Body of pancreas (tissue), 4 donors: ENCODE measurements around the gene GUCA1A. TPM values are rescaled to one million over a fixed set of nuclear protein-coding genes. Genes with fewer than 3 reads are reported as not detected.
"Not testable (repeated sequence)": the region's sequence is repeated elsewhere in the genome, so short reads cannot be mapped to it uniquely, and the experiment has no call there.

Experiments
- ATAC-seq: fragments of 150-250 bp; one replicate; pipeline ENCODE4 v1.9.1; 2016
- DNase-seq, 4 donors: peaks; one replicate each; pipeline ENCODE4 v3.0.0-alpha.2; 2019
- H3K27ac ChIP-seq, 4 donors: fragments of 200-600 bp; sonication (generic); 1 replicate in 3 of 4; 2 replicates in 1 of 4; pipeline versions ENCODE4 v1.5.1 to v1.6.1; 2016 to 2019; ENCODE audit warnings: mild to moderate bottlenecking in 1 of 4, mixed read lengths in 1 of 4, moderate library complexity in 1 of 4
- H3K27me3 ChIP-seq, 2 donors: fragments of 200-600 bp; sonication (generic); one replicate each; pipeline ENCODE4 v1.6.0; 2016; ENCODE audit warnings: mild to moderate bottlenecking in 1 of 2
- H3K36me3 ChIP-seq, 2 donors: fragments of 200-600 bp; sonication (generic); replicated peaks in 1 of 2; 2 replicates each; pipeline ENCODE4 v1.5.1; 2016; ENCODE audit warnings: low read depth in 2 of 2; ENCODE audit not compliant: insufficient read depth in 1 of 2
- H3K4me1 ChIP-seq: fragments of 200-600 bp; sonication (generic); one replicate; pipeline ENCODE4 v1.6.0; 2016
- H3K4me3 ChIP-seq, 2 donors: fragments of 200-600 bp; sonication (generic); 1 replicate in 1 of 2; 2 replicates in 1 of 2; pipeline ENCODE4 v1.5.1; 2016 to 2019
- H3K9me3 ChIP-seq, 3 donors: fragments of 200-600 bp; sonication (generic); 1 replicate in 2 of 3; 2 replicates in 1 of 3; pipeline ENCODE4 v1.5.1; 2016
- POLR2A ChIP-seq, 3 donors: fragments of 450-650 bp; IDR thresholded peaks; one replicate each; pipeline ENCODE4 v1.6.1; 2016; ENCODE audit warnings: antibody characterized with exemption in 3 of 3, mild to moderate bottlenecking in 2 of 3
- WGBS, 2 donors: methylation state at CpG; one replicate each; pipeline ENCODE4 v1.1.5; 2017; 5-methylcytosine and 5-hydroxymethylcytosine counted together
- intact Hi-C: fragments of 100-400 bp; cut with DNase I; formaldehyde crosslinking; loops from one replicate; pipeline ENCODE4 v1.15.1; 2023
- total RNA-seq, 2 donors: library from RNA; depleted of rRNA; stranded (reverse); fragments of >200 nt; gene quantifications; one replicate each; pipeline ENCODE4 v1.1.0, GENCODE V29; 2016
- TF ChIP-seq, protein P1 (sequence below), 7 experiments: fragments of 450-650 bp in 4 of 7; fragments of 200-600 bp in 3 of 7; sonication (generic) in 3 of 7; IDR thresholded peaks; one replicate each; pipeline ENCODE4 v1.5.1; 2016 to 2019; ENCODE audit warnings: antibody characterized with exemption in 7 of 7

The GUCA1A gene
- total RNA-seq, 2 donors from 2014 or later, result not detected

DNA sequence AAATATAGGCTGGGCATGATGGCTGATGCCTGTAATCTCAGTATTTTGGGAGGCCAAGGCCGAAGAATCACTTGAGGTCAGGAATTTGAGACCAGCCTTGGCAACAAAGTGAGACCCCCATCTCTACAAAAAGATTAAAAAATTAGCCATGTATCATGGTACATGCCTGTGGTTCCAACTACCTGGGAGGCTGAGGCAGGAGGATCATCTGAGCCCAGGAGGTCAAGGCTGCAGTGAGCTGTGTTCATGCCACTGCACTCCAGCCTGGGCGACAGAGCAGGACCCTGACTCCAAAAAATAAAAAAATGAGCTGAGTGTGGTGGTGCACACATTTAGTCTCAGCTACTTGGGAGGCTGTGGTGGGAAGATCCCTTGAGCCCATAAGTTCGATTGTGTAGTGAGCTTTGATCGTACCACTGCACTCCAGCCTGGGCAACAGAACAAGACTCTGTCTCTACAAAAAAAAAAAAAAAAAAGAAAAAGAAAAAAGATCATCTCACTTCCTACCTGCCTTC is 31.7 kb downstream of the GUCA1A start:
- peak overlapping the region in 2 of 4 donors; percentile 29 to 52 for H3K27ac ChIP-seq
- TF ChIP-seq, protein P1, sequence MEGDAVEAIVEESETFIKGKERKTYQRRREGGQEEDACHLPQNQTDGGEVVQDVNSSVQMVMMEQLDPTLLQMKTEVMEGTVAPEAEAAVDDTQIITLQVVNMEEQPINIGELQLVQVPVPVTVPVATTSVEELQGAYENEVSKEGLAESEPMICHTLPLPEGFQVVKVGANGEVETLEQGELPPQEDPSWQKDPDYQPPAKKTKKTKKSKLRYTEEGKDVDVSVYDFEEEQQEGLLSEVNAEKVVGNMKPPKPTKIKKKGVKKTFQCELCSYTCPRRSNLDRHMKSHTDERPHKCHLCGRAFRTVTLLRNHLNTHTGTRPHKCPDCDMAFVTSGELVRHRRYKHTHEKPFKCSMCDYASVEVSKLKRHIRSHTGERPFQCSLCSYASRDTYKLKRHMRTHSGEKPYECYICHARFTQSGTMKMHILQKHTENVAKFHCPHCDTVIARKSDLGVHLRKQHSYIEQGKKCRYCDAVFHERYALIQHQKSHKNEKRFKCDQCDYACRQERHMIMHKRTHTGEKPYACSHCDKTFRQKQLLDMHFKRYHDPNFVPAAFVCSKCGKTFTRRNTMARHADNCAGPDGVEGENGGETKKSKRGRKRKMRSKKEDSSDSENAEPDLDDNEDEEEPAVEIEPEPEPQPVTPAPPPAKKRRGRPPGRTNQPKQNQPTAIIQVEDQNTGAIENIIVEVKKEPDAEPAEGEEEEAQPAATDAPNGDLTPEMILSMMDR (IDR thresholded peaks at IDR 0.05), result no peak
- H3K9me3 ChIP-seq, result no peaks in the 10 kb centered on the region
- WGBS, 2 donors, result 62 to 72% methylated on average over 4 of the region's 4 CpGs
- intact Hi-C loops, result no loop called here
- H3K27me3 ChIP-seq, result no peaks in the 10 kb centered on the region
- no peak for DNase-seq
- H3K4me3 ChIP-seq, result no peak overlapping the region
- H3K4me1 ChIP-seq, result peaks cover 13% of the 10 kb centered on the region
- ATAC-seq, result no peak
- peaks cover 8 to 15% of the 10 kb centered on the region in 2 donors for H3K36me3 ChIP-seq

GRCh38 chr6:42207559-42207958 is 34.4 kb downstream of the GUCA1A start:
- DNase-seq, intact Hi-C loops, H3K27ac ChIP-seq, H3K27me3 ChIP-seq, H3K4me3 ChIP-seq, ATAC-seq, H3K9me3 ChIP-seq: not testable (repeated sequence)
- WGBS, 2 donors, result 49 to 66% methylated on average over 2 of the region's 2 CpGs
- peaks cover 18 to 22% of the 10 kb centered on the region in 2 donors for H3K36me3 ChIP-seq
- H3K4me1 ChIP-seq, result peaks cover 25% of the 10 kb centered on the region

GRCh38 chr6:42210551-42210950 is 37.4 kb downstream of the GUCA1A start:
- Histone ChIP-seq H3K36me3 (peaks cover 18 to 33% of the 10 kb centered on the region in 2 donors), H3K9me3 (no peaks in the 10 kb centered on the region), H3K4me1 (peaks cover 21% of the 10 kb centered on the region), H3K4me3 (no peak overlapping the region), H3K27me3 (no peaks in the 10 kb centered on the region), H3K27ac (no peak overlapping the region)
- WGBS, 2 donors, result 14 to 27% methylated on average over 1 of the region's 1 CpG
- TF ChIP-seq, protein P1 (IDR thresholded peaks at IDR 0.05), result no peak
- TF ChIP-seq POLR2A (IDR thresholded peaks at IDR 0.05), result no peak
- no peak for DNase-seq
- intact Hi-C loops, result no loop called here
- ATAC-seq, result no peak

DNA sequence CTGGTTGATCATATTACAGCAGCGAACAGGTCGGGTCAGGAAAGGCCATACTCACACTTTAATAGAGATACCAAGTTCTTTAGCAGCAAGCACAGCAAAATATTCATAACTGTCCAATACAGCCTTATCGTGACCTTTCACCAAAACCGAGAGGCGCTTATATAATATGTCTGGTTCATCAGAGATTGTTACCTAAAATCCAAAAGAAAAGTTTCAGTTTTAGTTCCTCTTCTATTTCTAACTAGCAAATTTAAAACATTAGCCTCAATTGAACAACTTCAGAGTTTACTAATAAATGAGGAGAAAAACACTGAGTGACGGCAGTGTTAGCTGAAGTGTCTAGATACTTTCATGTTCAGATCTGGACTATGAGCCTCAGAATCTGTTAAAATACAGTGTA is 38.6 kb downstream of the GUCA1A start:
- TF ChIP-seq, protein P1 (IDR thresholded peaks at IDR 0.05), result no peak
- TF ChIP-seq POLR2A (IDR thresholded peaks at IDR 0.05), result no peak
- no peak for DNase-seq
- no peak for ATAC-seq
- WGBS, 2 donors, result 79 to 89% methylated on average over 6 of the region's 6 CpGs
- peaks cover 27% of the 10 kb centered on the region for H3K4me1 ChIP-seq
- no peak overlapping the region for H3K27ac ChIP-seq
- H3K9me3 ChIP-seq, result no peaks in the 10 kb centered on the region
- intact Hi-C loops, result no loop called here
- no peaks in the 10 kb centered on the region for H3K27me3 ChIP-seq
- H3K36me3 ChIP-seq, result peaks cover 18 to 33% of the 10 kb centered on the region in 2 donors
- no peak overlapping the region for H3K4me3 ChIP-seq

DNA sequence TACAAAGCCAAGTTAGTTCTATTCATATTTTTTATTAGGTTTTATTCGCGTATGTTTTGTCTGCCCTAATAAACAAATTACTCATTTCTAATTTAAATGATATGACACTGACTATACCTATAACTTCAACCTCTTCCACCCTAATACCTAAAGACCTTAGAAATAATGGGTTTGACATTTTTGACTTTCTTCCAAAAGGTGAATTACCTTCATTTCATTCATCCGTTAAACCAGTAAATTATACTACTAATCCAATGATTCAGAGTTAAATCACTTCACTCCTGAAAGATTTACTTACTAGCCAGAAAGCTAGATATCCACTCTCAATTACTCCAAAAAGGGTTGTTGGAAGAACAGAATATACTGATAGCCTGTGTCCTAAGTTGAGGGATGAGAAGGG is 39.3 kb downstream of the GUCA1A start:
- Histone ChIP-seq H3K4me1 (peaks cover 32% of the 10 kb centered on the region), H3K9me3 (no peaks in the 10 kb centered on the region), H3K27me3 (no peaks in the 10 kb centered on the region), H3K36me3 (peaks cover 18 to 33% of the 10 kb centered on the region in 2 donors), H3K4me3 (no peak overlapping the region), H3K27ac (no peak overlapping the region)
- TF ChIP-seq, protein P1 (IDR thresholded peaks at IDR 0.05), result no peak
- no peak for TF ChIP-seq POLR2A (IDR thresholded peaks at IDR 0.05)
- ATAC-seq (no peak), DNase-seq (no peak)
- intact Hi-C loops, result no loop called here
- WGBS, 2 donors, result 68 to 73% methylated on average over 3 of the region's 3 CpGs

GRCh38 chr6:42216495-42216894 is 43.3 kb downstream of the GUCA1A start:
- DNase-seq, H3K27ac ChIP-seq, ATAC-seq, H3K4me3 ChIP-seq, H3K9me3 ChIP-seq, intact Hi-C loops, H3K27me3 ChIP-seq: not testable (repeated sequence)
- Histone ChIP-seq H3K4me1 (peaks cover 27% of the 10 kb centered on the region), H3K36me3 (peaks cover 0 to 12% of the 10 kb centered on the region in 2 donors)
- WGBS, 2 donors, result 72 to 78% methylated on average over 17 to 18 of the region's 18 CpGs
